Hepatocyte (in vitro differentiated cells): ENCODE measurements around the gene PRM3. TPM values are rescaled to one million over a fixed set of nuclear protein-coding genes. Genes with fewer than 3 reads are reported as not detected.

Experiments
- DNase-seq: peaks from one replicate; pipeline ENCODE4 v3.0.0-alpha.2; 2016; ENCODE audit warnings: low spot score
- H2AFZ ChIP-seq: fragments of 200-600 bp; sonication (generic); 2 replicates; pipeline ENCODE4 v1.6.0; 2016; ENCODE audit warnings: antibody characterized with exemption, mild to moderate bottlenecking
- H3K27ac ChIP-seq: fragments of 200-600 bp; sonication (generic); 2 replicates; pipeline ENCODE4 v1.5.1; 2016; ENCODE audit warnings: mild to moderate bottlenecking
- H3K27me3 ChIP-seq: fragments of 200-600 bp; sonication (generic); 2 replicates; pipeline ENCODE4 v1.6.1; 2016
- H3K36me3 ChIP-seq: fragments of 200-600 bp; sonication (generic); replicated peaks from 2 replicates; pipeline ENCODE4 v1.5.1; 2016; ENCODE audit warnings: low read depth; ENCODE audit not compliant: insufficient read depth
- H3K4me1 ChIP-seq: fragments of 200-600 bp; sonication (generic); 2 replicates; pipeline ENCODE4 v1.5.1; 2016; ENCODE audit warnings: mild to moderate bottlenecking, moderate library complexity; ENCODE audit not compliant: insufficient read depth
- H3K4me2 ChIP-seq: fragments of 200-600 bp; sonication (generic); 2 replicates; pipeline ENCODE4 v1.6.0; 2016
- H3K4me3 ChIP-seq: fragments of 200-600 bp; sonication (generic); 2 replicates; pipeline ENCODE4 v1.5.1; 2016; ENCODE audit warnings: mild to moderate bottlenecking
- H3K79me2 ChIP-seq: fragments of 200-600 bp; sonication (generic); 2 replicates; pipeline ENCODE4 v1.6.0; 2017; ENCODE audit warnings: mild to moderate bottlenecking
- H3K9me2 ChIP-seq: fragments of 200-600 bp; sonication (generic); replicated peaks from 2 replicates; pipeline ENCODE4 v1.6.0; 2017; ENCODE audit warnings: mild to moderate bottlenecking; ENCODE audit not compliant: insufficient read depth
- H3K9me3 ChIP-seq: fragments of 200-600 bp; sonication (generic); 2 replicates; pipeline ENCODE4 v1.5.1; 2016; ENCODE audit warnings: low read depth, mild to moderate bottlenecking
- H4K20me1 ChIP-seq: fragments of 200-600 bp; sonication (generic); 2 replicates; pipeline ENCODE4 v1.6.0; 2016; ENCODE audit warnings: mild to moderate bottlenecking; ENCODE audit not compliant: insufficient read depth, poor library complexity, severe bottlenecking
- CTCF ChIP-seq: fragments of 200-600 bp; sonication (generic); IDR thresholded peaks from 2 replicates; pipeline ENCODE4 v1.5.1; 2016; ENCODE audit warnings: antibody characterized with exemption, mild to moderate bottlenecking; ENCODE audit not compliant: poor library complexity
- EZH2 ChIP-seq: fragments of 200-600 bp; sonication (generic); IDR thresholded peaks from 2 replicates; pipeline ENCODE4 v1.6.1; 2016; ENCODE audit warnings: antibody characterized with exemption, mild to moderate bottlenecking, borderline replicate concordance
- EZH2phosphoT487 ChIP-seq: fragments of 200-600 bp; sonication (generic); IDR thresholded peaks from one replicate; pipeline ENCODE4 v1.6.1; 2018; ENCODE audit warnings: antibody characterized with exemption, mild to moderate bottlenecking, low read depth, moderate library complexity; ENCODE audit not compliant: unreplicated experiment, severe bottlenecking
- WGBS: methylation state at CpG from one replicate; pipeline ENCODE4 v1.1.6; 2016; ENCODE audit warnings: low lambda C conversion rate; ENCODE audit errors: missing lambda C conversion rate; 5-methylcytosine and 5-hydroxymethylcytosine counted together
- polyA plus RNA-seq: library from polyadenylated mRNA; unstranded; fragments of >200 nt; fragmentation: Nextera tagmentation; extraction: Ambion mirVana; gene quantifications from 2 replicates; pipeline ENCODE4 v1.2.1, GENCODE V29; 2016
- total RNA-seq: library from RNA; depleted of rRNA; stranded (reverse); fragments of >200 nt; gene quantifications from 2 replicates; pipeline ENCODE4 v1.2.3, GENCODE V29; 2014

The PRM3 gene
- total and polyA plus RNA-seq, 2 experiments from 2014 or later, result not detected

- H3K4me3 ChIP-seq, result no peak overlapping the region
- H3K4me2 ChIP-seq, result peak overlapping the region; percentile 62
- peak; percentile 74 for DNase-seq
- WGBS, result 24% methylated on average over 19 of the region's 19 CpGs
- no peaks in the 10 kb centered on the region for H3K36me3 ChIP-seq
- TF ChIP-seq CTCF, result no peak
- TF ChIP-seq EZH2phosphoT487, result no peak
- no peak for TF ChIP-seq EZH2
- H3K27ac ChIP-seq, result peak overlapping the region; percentile 83
- no peaks in the 10 kb centered on the region for H3K9me3 ChIP-seq
- no peak overlapping the region for H2AFZ ChIP-seq
- no peaks in the 10 kb centered on the region for H4K20me1 ChIP-seq
- no peaks in the 10 kb centered on the region for H3K27me3 ChIP-seq
- H3K4me1 ChIP-seq, result peaks cover 38% of the 10 kb centered on the region
- no peaks in the 10 kb centered on the region for H3K9me2 ChIP-seq
- no peaks in the 10 kb centered on the region for H3K79me2 ChIP-seq
Measured at GRCh38 chr16:11297492-11298142, 24.2 kb upstream of the PRM3 start.

GRCh38 chr16:11296706-11297491 lies 23.5 kb upstream of the PRM3 start:
- H3K9me2 ChIP-seq, result no peaks in the 10 kb centered on the region
- H3K4me3 ChIP-seq, result no peak overlapping the region
- DNase-seq, result peak; percentile 52
- peak overlapping the region; percentile 62 for H3K4me2 ChIP-seq
- no peaks in the 10 kb centered on the region for H3K79me2 ChIP-seq
- no peaks in the 10 kb centered on the region for H3K36me3 ChIP-seq
- H3K27ac ChIP-seq, result peak overlapping the region; percentile 83
- TF ChIP-seq CTCF, result no peak
- no peak for TF ChIP-seq EZH2
- no peak for TF ChIP-seq EZH2phosphoT487
- H3K9me3 ChIP-seq, result no peaks in the 10 kb centered on the region
- no peaks in the 10 kb centered on the region for H3K27me3 ChIP-seq
- H3K4me1 ChIP-seq, result peaks cover 38% of the 10 kb centered on the region
- H2AFZ ChIP-seq, result no peak overlapping the region
- H4K20me1 ChIP-seq, result no peaks in the 10 kb centered on the region
- 17% methylated on average over 10 of the region's 10 CpGs for WGBS

- TF ChIP-seq EZH2 (no peak), CTCF (no peak), EZH2phosphoT487 (no peak)
- no peaks in the 10 kb centered on the region for H3K9me2 ChIP-seq
- no peaks in the 10 kb centered on the region for H3K9me3 ChIP-seq
- H3K4me1 ChIP-seq, result peaks cover 38% of the 10 kb centered on the region
- no peaks in the 10 kb centered on the region for H4K20me1 ChIP-seq
- H3K4me3 ChIP-seq, result no peak overlapping the region
- no peaks in the 10 kb centered on the region for H3K27me3 ChIP-seq
- no peak overlapping the region for H3K4me2 ChIP-seq
- no peaks in the 10 kb centered on the region for H3K36me3 ChIP-seq
- no peaks in the 10 kb centered on the region for H3K79me2 ChIP-seq
- no peak for DNase-seq
- WGBS, result 45% methylated on average over 3 of the region's 3 CpGs
- H3K27ac ChIP-seq, result peak overlapping the region; percentile 83
- H2AFZ ChIP-seq, result no peak overlapping the region
Measured at GRCh38 chr16:11296351-11296705, 22.9 kb upstream of the PRM3 start.
